DOHH2 (cell line): ENCODE data around the gene DAAM2.
A peak's percentile ranks its signal among the peaks of the same experiment; 100 is the strongest.

Experiments used
- H3F3A ChIP-seq: fragments of 200-600 bp; sonication (generic), shearing (Covaris generic); 2 replicates; pipeline ENCODE4 v1.6.0; 2016; ENCODE audit warnings: antibody characterized with exemption, mild to moderate bottlenecking; ENCODE audit not compliant: control insufficient read depth, insufficient read depth
- H3K27ac ChIP-seq: fragments of 200-600 bp; sonication (generic); 2 replicates; pipeline ENCODE4 v1.5.1; 2014; ENCODE audit warnings: low read depth, mild to moderate bottlenecking, low read length, moderate library complexity
- H3K27me3 ChIP-seq: fragments of 200-600 bp; sonication (generic); 2 replicates; pipeline ENCODE4 v1.6.1; 2014; ENCODE audit warnings: mild to moderate bottlenecking, low read length, mixed read lengths; ENCODE audit not compliant: control insufficient read depth
- H3K36me3 ChIP-seq: fragments of 200-600 bp; sonication (generic); 2 replicates; pipeline ENCODE4 v1.6.1; 2014; ENCODE audit warnings: mild to moderate bottlenecking, low read length, moderate library complexity, mixed read lengths; ENCODE audit not compliant: control insufficient read depth
- H3K4me1 ChIP-seq: fragments of 200-600 bp; sonication (generic); 2 replicates; pipeline ENCODE4 v1.6.1; 2014; ENCODE audit warnings: mild to moderate bottlenecking, low read length, mixed read lengths; ENCODE audit not compliant: control insufficient read depth
- H3K4me2 ChIP-seq: fragments of 200-600 bp; sonication (generic); 2 replicates; pipeline ENCODE4 v1.6.0; 2014; ENCODE audit warnings: mild to moderate bottlenecking, low read length, moderate library complexity
- H3K4me3 ChIP-seq: fragments of 200-600 bp; sonication (generic); 2 replicates; pipeline ENCODE4 v1.5.1; 2014; ENCODE audit warnings: mild to moderate bottlenecking, low read length, mixed read lengths
- H3K79me2 ChIP-seq: fragments of 200-600 bp; sonication (generic); 2 replicates; pipeline ENCODE4 v1.6.1; 2014; ENCODE audit warnings: mild to moderate bottlenecking, low read length, mixed read lengths; ENCODE audit not compliant: control insufficient read depth
- H3K9me2 ChIP-seq: fragments of 200-600 bp; sonication (generic); replicated peaks from 2 replicates; pipeline ENCODE4 v1.6.1; 2014; ENCODE audit warnings: mild to moderate bottlenecking, low read length, mixed read lengths; ENCODE audit not compliant: control insufficient read depth
- H3K9me3 ChIP-seq: fragments of 200-600 bp; sonication (generic); 2 replicates; pipeline ENCODE4 v1.6.1; 2014; ENCODE audit warnings: antibody characterized with exemption, low read length, mixed read lengths; ENCODE audit not compliant: control insufficient read depth, insufficient read depth
- H4K20me1 ChIP-seq: fragments of 200-600 bp; sonication (generic); 2 replicates; pipeline ENCODE4 v1.6.0; 2014; ENCODE audit warnings: low read depth, mild to moderate bottlenecking, antibody characterized with exemption, low read length, moderate library complexity; ENCODE audit not compliant: control insufficient read depth, insufficient read depth
- CTCF ChIP-seq: fragments of 200-600 bp; sonication (generic); IDR thresholded peaks from one replicate; pipeline ENCODE4 v1.5.1; 2014; ENCODE audit warnings: antibody characterized with exemption, mild to moderate bottlenecking, low read depth, low read length; ENCODE audit not compliant: poor library complexity, severe bottlenecking
- EZH2phosphoT487 ChIP-seq: fragments of 200-600 bp; sonication (generic); IDR thresholded peaks from 2 replicates; pipeline ENCODE4 v1.6.1; 2017; ENCODE audit warnings: borderline replicate concordance, mild to moderate bottlenecking, antibody characterized with exemption, low read length, moderate library complexity, mixed read lengths

DAAM2 gene

GRCh38 chr6:39812853-39813533 is 20.8 kb downstream of the DAAM2 start:
- no peaks in the 10 kb centered on the region for H3K9me2 ChIP-seq
- no peak overlapping the region for H3K4me3 ChIP-seq
- H3F3A ChIP-seq = no peaks in the 10 kb centered on the region
- peaks cover 20% of the 10 kb centered on the region for H3K4me1 ChIP-seq
- H3K9me3 ChIP-seq = no peaks in the 10 kb centered on the region
- H3K36me3 ChIP-seq = no peaks in the 10 kb centered on the region
- H4K20me1 ChIP-seq = no peaks in the 10 kb centered on the region
- H3K4me2 ChIP-seq = peak overlapping the region; percentile 51
- no peaks in the 10 kb centered on the region for H3K79me2 ChIP-seq
- TF ChIP-seq CTCF = no peak
- no peak for TF ChIP-seq EZH2phosphoT487
- H3K27ac ChIP-seq = no peak overlapping the region
- no peaks in the 10 kb centered on the region for H3K27me3 ChIP-seq

- peaks cover 20% of the 10 kb centered on the region for H3K4me1 ChIP-seq
- H3K79me2 ChIP-seq = no peaks in the 10 kb centered on the region
- H3F3A ChIP-seq = no peaks in the 10 kb centered on the region
- no peaks in the 10 kb centered on the region for H3K36me3 ChIP-seq
- H3K9me2 ChIP-seq = no peaks in the 10 kb centered on the region
- TF ChIP-seq EZH2phosphoT487 = no peak
- no peak for TF ChIP-seq CTCF
- no peaks in the 10 kb centered on the region for H3K27me3 ChIP-seq
- H3K4me3 ChIP-seq = no peak overlapping the region
- H4K20me1 ChIP-seq = no peaks in the 10 kb centered on the region
- no peak overlapping the region for H3K4me2 ChIP-seq
- no peak overlapping the region for H3K27ac ChIP-seq
- H3K9me3 ChIP-seq = no peaks in the 10 kb centered on the region
Measured at GRCh38 chr6:39814236-39814635, 22.1 kb downstream of the DAAM2 start.

- no peak overlapping the region for H3K4me2 ChIP-seq
- H3K27me3 ChIP-seq = no peaks in the 10 kb centered on the region
- no peaks in the 10 kb centered on the region for H3K79me2 ChIP-seq
- H3K36me3 ChIP-seq = no peaks in the 10 kb centered on the region
- H3K9me2 ChIP-seq = no peaks in the 10 kb centered on the region
- TF ChIP-seq EZH2phosphoT487 (no peak), CTCF (no peak)
- H4K20me1 ChIP-seq = no peaks in the 10 kb centered on the region
- H3K4me1 ChIP-seq = peaks cover 20% of the 10 kb centered on the region
- no peaks in the 10 kb centered on the region for H3K9me3 ChIP-seq
- no peak overlapping the region for H3K27ac ChIP-seq
- H3F3A ChIP-seq = no peaks in the 10 kb centered on the region
- H3K4me3 ChIP-seq = no peak overlapping the region
Measured at GRCh38 chr6:39815356-39815755, 23.2 kb downstream of the DAAM2 start.
